G401.6 (cell line): ENCODE results near the gene ARNT2.

ENCODE experiments used
- FAIRE-seq: peaks from 2 replicates; lab custom pipeline; 2012; peaks lifted over from hg19 to GRCh38; lab: Jason Lieb, UNC

ARNT2 gene

DNA sequence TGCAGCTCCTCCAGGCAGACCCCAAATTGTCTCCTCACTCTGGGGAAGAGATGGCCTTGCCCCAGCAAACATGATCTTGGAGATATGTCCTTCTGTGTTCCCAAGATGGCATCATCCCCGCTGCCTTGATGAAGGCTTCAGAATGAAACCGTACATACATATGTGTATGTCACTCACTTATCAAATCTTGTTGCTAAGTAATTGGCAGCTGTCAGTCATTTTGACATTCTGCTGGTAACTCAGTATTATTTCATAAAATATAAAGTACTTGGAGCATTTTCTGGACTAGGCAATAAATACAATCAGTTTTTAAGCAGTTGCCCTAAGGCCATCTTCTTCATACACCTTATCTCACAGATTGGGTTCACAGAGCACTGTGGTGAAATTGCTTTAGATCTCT is 62.4 kb downstream of the ARNT2 start:
- no peak for FAIRE-seq

GRCh38 chr15:80467311-80467714 is 63.1 kb downstream of the ARNT2 start:
- no peak for FAIRE-seq

DNA sequence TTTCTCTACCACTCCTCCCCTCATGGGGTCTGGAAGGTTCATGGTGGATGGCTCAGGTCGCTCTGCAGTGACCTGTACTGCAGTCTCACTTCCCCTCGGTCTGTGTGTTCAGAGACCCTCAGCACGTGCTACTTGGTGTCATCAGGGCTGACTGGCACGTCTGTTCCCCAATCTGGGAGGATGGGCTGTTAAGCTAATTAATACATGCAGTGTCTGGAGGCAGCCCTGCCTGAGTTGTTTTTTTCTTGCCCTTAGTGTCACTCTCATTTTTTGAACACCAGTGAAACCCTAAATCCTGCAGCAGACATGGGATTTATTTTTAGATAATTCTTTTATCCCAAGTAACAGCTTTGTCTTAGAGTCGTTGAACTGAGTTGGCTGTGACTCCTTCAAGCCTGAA is 64.6 kb downstream of the ARNT2 start:
- FAIRE-seq, result no peak

DNA sequence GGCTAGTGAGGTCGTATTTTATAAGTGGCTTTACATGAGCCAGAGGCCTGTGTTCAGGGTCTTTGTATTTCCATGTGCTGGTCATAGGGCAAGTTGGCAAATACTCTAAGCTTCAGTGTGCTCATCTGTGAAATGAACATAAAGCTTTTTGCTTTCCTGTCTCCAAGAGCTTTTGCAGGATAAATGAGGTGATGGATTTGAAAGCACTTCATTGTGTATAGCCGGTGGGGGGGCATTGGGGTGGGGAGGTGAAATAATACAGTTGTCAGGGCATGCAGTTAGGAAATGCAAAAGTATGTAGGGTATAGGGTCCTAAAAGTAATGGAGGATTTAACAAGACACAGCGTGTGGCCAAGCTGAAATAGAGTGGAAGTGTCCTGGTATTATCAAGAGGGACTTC is 67.7 kb downstream of the ARNT2 start:
- FAIRE-seq, result no peak

- no peak for FAIRE-seq
Measured at GRCh38 chr15:80473286-80474223, 69.4 kb downstream of the ARNT2 start.

DNA sequence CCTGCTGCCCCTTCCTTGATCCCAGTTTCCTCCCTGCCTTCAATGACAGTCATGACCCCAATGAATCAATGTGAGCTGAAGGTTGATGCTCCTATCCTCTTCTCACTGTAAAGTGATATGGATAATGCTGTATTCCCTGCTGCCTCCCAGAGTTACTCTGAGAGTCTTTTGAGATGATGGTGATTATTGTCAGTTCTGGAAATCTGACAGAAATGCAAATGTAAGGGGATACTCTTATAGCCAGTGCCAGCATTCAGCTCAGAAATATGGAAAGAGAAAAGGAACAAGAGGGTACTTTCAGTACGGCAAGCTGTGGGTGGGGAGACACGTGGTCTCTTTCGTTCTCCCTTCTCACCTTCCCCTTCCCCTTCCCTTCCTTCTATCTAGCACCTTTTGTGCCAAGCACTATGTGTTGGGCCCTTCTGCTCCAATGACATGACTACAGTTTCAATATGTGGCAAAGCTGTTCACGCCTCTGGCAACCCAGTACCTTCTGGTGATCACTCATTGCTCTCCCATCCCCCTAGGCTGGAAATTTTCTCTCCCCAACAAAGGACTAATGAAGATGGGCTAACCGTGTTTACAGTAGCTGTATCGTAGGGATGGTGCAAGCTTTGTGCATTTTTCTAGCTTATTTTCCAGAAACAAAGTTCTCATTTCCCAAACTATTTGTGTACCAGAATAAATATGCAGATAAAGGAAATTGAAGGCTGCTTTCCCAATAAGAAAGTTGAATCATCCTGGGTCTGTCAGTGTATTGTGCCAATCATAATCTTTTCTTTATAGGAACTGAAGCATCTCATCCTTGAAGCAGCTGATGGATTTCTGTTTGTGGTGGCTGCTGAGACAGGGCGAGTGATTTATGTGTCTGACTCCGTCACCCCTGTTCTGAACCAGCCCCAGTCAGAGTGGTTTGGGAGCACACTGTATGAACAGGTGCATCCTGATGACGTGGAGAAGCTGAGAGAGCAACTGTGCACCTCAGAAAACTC is 70.3 kb downstream of the ARNT2 start:
- FAIRE-seq, result no peak

- FAIRE-seq, result no peak
Measured at GRCh38 chr15:80475572-80475971, 71.4 kb downstream of the ARNT2 start.

DNA sequence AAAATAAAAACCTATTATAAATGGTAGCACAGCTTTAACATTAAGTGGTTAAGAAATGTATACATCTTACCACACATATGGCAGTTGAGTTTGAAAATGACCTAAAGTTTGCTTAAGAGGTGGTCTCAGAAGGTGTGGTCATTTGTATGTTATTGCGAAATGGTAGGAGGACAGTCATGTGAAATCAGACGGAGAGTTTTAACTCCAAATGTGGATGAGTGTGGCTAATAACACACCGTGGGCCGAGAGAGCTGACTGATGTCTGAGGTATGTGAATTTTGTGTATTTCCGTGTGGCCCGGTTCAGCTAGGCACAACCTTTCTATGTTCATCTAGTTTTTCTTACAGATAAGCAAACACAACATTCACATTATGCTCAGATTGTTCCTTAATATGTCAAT is 71.9 kb downstream of the ARNT2 start:
- FAIRE-seq, result no peak

GRCh38 chr15:80478075-80478474 is 73.9 kb downstream of the ARNT2 start:
- FAIRE-seq, result no peak

DNA sequence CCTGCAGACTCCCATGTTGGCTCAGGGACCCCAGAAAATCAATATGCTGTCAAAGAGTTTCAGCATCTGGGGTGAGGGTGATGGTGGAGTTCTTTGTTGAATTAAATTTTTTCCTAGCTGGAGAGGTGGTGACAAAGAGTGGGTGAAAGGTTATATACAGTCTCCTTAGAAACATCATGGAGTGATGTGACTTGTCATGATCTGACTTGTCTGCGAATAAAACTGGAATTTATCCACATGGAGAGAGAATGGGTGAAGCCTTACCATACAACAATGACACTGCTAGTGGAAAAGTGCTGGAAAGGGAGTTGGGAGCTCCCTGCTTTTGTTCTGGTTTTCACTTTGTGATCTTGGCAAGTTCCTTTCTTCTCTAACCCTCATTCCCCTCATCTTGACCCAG is 75.0 kb downstream of the ARNT2 start:
- FAIRE-seq, result no peak

DNA sequence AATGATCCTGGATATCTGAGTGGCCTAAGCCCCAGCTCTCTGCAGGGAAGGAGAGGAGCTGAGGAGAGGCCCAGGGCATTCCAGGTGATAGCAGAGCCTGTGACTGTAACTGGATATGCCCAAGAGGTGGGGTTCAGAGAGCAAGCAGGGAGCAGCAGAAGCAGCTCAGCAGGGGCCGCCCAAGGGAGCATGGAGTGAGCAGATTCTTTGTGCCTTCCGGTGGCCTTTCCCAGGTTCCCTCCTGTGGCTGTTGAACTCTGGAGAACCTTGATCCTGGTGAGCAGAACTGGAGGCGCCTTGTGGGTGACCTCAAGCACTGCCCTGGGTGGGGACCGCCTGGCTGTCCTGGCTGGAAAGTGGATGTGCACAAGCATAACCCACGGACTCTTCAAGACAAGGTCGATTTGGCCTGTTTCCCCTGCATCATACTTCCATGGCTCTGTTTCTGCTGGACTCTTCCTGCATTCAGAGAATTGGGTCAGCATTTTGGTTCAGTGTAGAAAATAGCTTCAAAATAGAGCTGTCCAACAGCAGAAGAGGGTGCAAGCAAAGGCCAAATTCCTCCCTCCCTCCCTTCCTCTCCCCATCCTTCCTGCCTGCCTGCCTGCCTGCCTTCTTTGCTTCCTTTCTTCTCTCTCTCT is 76.1 kb downstream of the ARNT2 start:
- FAIRE-seq, result no peak

DNA sequence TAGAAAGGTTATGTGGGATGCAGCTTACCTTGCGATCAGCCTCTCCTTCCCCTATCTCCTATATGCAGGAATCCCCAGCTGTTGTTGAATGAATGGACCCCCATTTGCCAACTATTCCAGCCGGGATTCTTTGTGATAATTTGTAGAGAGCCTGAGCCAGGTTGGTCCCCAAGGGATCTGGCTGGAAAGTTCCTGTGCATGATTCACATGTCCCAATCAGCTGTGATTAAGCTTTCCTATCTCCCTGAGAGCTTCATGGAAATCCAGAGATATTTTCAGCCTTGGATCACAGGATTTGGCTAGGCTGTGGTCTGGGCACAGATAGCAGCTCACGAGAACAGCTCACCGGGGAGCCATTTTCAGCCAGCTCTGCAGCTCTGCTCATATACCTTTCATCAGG is 76.7 kb downstream of the ARNT2 start:
- FAIRE-seq, result no peak

DNA sequence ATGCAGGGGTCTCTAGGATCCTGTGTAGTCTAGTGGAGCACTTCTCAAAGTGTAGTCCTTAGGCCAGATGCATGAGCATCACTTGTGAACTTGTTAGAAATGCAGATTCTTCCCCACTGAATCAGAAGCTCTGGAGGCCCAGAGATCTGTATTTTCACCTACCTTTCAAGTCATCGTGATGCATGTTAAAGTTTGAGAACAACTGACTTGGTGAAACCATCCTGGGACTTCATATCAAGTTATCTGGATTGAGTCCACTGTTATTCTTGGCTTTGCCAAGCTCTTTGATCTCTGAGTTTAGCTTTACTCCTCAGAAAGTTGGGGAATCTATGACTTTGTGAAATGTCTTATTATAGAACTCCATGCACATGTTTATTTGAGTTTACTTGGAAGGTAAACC is 78.5 kb downstream of the ARNT2 start:
- FAIRE-seq, result no peak

DNA sequence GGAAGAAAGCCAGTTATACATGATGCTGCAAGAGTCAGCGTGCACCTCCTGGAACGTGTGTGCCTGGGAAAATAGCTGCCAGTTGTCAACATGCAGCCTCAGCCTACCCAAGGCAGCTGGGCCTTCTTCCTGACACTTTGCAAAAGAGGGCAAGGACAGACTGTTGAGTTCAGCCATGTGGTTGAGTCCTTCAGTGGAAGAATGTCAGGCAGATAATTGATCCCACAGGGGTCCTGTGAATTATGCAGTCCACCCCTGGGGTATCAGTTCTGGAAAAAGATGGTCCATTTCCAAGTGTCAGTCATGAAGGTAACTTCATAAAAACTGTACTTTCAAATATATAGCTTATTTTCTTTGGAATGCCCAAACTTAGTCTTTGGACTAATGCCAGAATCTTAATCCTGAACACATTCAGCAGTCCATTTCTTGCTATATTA is 79.6 kb downstream of the ARNT2 start:
- FAIRE-seq, result no peak

- FAIRE-seq, result no peak
Measured at GRCh38 chr15:80484333-80484864, 80.2 kb downstream of the ARNT2 start.

DNA sequence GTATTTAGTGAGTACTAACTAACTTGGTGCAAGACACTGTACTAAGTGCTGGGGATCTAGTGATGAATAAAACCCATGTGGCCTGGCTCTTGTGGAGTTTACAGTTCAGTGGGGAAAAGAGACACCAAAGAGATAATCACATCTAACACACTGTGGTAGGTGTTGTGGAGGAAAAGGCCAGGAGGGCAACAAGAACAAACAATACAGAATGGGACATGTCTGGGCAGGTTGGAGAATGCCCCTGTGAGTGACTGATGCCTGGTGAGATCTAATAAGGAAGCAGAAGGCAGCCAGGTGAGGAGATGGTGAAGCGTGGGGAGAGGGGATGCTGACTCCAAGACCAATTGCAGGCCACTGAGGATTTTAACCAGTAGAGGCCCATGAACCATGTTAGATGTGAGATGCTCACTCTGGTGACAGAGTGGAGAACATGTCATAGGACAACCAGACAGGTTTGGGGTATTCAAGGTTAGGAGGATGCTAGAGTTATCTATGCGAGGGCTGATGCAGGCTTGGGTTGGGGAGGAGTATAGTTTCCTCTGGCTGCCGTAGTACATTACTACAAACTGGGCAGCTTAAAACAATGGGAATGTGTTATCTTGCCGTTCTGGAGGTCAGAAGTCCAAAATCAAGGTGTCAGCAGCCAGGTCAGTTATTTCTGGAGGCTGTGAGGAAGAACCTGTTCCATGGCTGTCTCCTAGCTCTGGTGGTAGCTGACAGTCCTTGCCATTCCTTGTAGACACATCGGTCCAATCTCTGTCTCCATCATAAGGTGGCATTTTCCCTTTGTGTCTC is 81.4 kb downstream of the ARNT2 start:
- no peak for FAIRE-seq

GRCh38 chr15:80487839-80488390 is 83.7 kb downstream of the ARNT2 start:
- no peak for FAIRE-seq

GRCh38 chr15:80489030-80489594 is 84.9 kb downstream of the ARNT2 start:
- no peak for FAIRE-seq

DNA sequence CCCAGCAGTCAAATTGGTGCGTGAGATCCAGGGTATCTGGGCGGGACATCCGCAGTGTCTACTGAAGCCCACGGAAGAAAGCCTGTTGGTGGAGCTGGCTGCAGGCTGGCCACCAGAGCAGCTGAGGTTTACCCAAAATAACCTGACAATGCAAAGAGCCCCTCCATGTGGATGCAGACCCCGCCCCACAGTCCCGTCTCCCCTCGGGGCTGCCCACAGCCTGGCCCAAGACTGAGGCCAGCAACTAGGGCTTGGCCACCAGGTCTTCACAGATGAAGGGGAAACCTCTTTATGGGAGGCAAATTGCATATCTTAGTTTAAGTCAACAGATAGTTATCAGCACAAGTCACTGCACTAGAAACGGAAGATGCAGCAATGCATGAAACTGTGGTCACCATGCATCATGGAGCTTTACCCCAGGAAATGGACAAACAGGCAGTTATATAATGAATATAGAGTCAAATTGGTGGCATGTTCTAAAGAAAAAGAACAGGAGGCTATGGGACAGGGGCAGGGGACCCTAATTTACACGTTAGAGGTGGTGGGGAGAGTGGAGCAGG is 86.3 kb downstream of the ARNT2 start:
- FAIRE-seq, result no peak

- no peak for FAIRE-seq
Measured at GRCh38 chr15:80491163-80491847, 87.1 kb downstream of the ARNT2 start.
